AG08395 (cell line): ENCODE data around the gene IGFL1.
"Not testable (repeated sequence)": the region's sequence is repeated elsewhere in the genome, so short reads cannot be mapped to it uniquely, and the experiment has no call there.

Experiments
- DNase-seq: peaks from one replicate; pipeline ENCODE4 v3.0.0; 2012; ENCODE audit warnings: mixed read lengths, low spot score

IGFL1 gene

DNA sequence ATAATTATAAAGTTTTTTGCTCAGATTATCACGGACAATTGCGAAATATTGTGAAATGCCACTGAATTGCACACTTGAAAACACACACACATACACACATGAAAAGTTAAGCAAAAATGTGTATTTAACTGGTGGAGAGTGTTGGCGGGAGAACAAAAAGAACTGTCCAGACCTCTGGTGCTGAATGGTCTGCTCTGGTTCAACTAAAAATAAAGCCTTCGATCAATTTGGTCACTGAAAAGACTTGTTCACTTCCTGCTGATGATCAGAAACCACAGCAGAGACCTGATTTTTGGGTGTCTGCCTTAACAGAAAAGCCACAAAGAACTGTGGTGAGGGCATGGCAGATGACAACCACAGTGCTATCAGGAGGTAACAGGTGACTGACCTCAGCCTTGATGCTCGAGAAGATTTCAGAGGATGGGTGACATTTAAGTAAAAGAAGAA, 4.0 kb upstream of the IGFL1 start:
- DNase-seq: no peak

DNA sequence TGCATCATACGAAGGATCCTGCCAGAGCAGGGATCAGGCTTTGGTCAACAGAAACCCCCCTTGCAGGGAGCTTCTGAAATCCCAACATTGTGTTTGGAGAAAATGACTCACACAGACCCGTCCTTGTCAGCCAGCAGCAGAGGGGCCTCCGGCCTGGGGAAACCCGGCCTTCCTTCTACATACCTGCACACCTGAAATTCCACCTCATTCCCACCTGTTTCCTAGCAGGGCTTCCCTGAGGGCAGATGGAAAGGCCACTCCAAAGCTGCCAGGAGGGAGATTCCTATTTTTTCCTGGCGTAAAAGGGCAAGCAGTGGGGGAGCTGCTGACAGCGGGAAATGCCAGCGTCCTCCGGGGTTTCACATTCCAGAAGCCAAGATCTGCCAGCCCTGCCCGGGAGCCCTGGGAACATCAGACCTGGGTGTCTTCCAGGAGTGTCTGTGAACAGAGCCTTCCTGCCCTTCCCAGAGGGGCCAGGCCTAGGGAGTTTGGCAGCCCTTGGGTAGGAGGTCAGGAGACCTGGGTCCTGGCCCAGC, 3.0 kb upstream of the IGFL1 start:
- no peak for DNase-seq

DNA sequence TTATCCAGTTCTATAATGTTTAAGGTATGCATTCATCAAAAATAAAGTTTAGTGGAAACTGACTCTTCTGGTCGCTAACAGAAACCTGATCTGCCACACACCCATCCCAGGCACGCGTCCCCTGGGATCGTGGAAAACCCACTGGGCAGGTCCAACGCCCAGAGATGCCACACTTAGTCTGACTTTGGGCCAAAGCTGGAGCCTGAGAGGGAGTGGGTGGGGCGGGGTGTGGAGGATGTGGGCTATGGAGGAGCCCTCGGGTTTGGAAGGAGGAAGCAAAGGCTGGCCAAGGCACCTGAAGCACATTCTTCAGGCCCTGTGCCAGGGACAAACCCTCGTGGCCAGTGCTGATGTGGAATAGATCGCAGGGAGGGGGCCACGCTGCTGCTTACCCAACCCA, 2.5 kb downstream of the IGFL1 start:
- no peak for DNase-seq

DNA sequence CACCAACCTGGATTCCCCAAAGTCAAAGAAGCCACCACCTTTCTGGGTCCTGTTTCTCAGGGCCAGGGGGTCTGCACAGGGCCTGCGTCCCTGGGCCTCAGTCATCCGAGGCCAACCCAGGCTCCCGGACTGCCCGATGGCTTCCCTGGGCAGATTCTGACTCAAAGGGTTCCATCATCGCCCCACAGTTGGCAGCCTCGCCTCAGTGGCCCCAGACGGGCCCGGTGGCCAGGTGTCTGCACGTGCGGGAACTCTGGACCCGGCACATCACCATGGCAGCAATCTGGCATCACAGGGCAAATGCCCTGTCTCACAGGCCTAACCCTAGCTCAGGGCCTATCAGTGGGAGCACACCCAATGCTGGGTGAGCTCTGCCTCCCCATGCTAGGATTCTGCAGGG, 2.9 kb downstream of the IGFL1 start:
- no peak for DNase-seq

- DNase-seq: no peak
Observed at GRCh38 chr19:46232938-46233621, 3.5 kb downstream of the IGFL1 start.

DNA sequence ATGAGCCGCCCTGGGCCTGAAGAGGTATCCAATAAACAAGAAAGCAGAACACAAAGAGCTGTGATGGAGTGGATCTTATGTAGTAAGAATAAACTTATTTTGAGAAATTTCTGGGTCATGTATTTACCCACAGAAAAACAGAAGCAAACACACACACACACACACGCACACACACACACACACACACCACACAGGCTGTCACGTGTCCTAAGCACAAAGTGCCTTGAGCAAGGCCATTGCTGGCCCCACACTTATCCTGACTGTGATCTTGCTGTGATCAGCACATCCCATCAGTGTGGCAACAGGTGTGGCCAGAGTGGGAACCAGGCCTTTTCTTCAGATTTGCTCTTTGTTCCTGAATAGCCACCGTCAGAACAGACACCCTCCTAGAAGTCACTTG, 4.3 kb downstream of the IGFL1 start:
- DNase-seq: not testable (repeated sequence)

- DNase-seq: not testable (repeated sequence)
Observed at GRCh38 chr19:46238141-46238540, 8.6 kb downstream of the IGFL1 start.

DNA sequence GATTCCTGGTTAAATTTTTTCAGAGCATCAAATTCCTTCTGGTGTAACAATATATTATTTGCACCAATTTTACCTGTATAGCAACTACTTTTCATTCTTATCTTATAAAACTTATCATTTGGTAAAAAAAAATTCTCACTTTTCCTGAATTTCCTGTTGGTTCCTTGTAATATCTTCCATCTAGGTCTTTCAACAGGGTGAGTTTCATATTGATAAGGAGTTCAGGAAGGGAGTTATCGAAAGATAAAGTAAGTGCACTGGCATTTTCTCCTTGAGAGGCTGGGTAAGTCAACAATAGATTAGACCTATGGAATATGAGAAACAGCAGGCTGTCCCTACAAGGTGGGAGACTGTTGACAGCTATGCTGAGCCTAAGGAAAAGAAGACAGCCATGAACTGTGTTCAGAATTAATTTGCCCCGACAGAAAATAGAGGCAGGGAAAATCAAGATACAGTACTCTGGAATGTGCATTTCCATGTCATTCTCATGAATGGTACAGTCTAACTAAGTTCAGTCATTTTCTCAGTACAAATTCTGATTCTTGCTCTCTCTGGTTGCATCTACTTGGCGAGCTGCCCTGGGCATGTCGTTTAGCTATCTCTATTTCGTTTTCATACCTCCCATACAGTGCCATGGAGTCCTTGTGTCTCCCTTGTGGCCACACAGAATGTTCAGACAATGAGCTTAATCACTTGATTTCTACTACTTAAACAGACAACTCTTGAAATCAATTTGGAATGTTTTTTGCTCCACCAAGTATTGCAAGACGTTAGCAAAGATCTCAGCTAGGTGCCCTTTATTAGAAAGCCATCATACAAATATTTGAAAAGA, 9.9 kb downstream of the IGFL1 start:
- no peak for DNase-seq

DNA sequence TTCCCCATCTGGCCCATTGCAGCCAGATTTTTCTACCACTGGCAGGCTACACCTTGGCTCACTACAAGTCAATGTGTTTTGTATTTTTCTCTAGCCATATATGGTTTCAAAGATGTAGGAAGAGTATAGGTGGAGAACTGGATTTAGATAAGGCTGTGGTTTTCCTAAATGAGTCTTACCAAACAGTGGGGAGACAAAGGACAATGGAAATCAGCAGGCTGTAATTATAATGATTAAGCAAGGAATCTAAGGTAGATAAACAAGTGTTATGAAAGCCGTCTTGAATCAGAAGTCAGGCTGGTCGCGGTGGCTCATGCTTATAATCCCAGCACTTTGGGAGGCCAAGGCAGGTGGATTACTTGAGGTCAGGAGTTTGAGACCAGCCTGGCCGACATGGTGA, 11.2 kb downstream of the IGFL1 start:
- no peak for DNase-seq

DNA sequence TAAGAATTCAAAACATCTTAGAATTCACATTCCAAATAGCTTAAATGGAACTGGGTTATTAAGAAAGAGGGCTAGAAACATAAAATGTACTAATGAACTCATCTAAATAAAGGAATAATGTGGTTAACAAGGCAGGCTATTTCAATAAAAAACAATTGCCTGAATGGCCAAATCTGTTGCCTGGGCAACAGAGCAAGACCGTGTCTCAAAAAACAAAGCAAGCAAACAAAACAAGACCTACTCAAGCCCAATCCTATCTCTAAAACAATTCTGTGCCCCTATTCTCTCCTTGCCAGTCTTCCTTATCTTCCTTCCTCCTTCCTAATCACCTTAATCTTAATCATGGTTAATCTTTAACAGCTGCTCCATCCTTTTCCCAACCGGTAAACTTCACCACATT, 12.1 kb downstream of the IGFL1 start:
- DNase-seq: no peak

GRCh38 chr19:46243081-46243654, 13.6 kb downstream of the IGFL1 start:
- DNase-seq: not testable (repeated sequence)

DNA sequence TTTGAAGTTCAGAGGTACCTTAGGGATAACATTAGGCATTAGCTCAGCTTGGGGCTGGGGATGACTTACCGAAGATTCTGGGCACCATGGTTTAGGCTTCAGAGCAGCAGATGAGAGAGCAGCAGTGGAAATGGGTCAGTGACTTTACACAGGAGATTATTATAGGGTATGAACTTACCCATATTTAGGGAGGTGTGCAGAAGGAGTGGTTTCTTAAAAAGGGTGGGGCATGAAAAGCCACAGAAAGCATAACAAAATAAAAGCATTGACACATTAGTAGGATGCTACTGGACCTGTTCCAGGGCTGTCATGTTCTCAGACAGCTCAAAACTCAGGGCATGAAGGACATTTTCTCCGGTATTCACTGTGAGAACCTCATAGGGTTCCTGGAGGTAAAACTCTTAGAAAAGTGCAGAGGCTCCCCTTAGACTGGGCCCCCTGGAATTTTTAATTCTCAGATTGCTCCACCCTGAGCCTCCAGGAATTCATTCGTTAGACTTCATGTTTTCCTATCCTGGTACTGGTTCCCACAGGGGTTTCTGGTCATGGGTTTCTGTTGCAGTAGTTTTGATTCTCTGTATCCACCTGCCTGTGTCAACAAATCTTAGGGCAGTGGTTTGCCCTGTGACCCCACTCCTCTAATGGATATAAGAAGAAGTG, 20.7 kb downstream of the IGFL1 start:
- no peak for DNase-seq

- no peak for DNase-seq
Observed at GRCh38 chr19:46251416-46251815, 21.9 kb downstream of the IGFL1 start.

- DNase-seq: no peak
Observed at GRCh38 chr19:46254776-46255175, 25.2 kb downstream of the IGFL1 start.

DNA sequence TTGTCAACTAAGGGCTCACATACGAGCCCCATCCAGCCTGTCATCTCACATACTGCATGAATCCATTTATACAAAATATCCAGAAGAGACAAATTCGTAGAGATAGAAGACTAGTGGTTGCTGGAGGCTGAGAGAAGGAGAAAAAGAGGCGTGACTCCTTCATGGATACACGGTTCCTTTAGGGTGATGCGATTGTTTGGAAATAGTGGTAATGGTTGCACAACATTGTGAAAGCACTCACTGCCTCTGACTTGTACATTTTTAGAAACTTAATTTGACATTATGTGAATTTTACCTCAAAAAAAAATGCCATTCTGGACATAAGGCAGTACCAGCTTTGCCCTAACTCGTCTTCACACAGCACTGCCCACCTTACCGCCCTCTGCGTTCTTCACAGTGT, 27.3 kb downstream of the IGFL1 start:
- DNase-seq: no peak

GRCh38 chr19:46261501-46261900, 32.0 kb downstream of the IGFL1 start:
- not testable (repeated sequence) for DNase-seq

DNA sequence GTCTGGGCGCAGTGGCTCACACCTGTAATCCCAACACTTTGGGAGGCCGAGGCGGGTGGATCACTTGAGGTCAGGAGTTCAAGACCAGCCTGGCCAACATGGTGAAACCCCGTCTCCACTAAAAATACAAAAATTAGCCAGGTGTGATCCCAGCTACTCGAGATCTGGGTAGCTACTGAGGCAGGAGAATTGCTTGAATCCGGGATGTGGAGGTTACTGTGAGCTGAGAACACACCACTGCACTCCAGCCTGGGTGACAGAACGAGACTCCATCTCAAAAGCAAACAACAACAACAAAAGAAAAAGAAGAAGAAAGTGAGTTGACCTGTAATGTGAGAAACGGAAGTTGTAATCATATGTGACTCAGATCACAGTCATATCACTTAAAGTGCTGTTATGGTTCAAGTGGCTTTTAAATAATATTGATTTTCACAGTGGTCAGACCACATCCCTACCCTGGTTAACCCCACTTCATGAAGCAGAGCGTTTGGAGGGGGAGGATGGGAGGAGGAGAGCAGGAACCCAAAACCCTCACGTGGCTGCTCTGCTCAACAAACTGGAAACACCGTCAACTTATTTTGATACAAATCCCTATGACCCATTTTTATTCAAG, 33.2 kb downstream of the IGFL1 start:
- DNase-seq: peak; percentile 26

DNA sequence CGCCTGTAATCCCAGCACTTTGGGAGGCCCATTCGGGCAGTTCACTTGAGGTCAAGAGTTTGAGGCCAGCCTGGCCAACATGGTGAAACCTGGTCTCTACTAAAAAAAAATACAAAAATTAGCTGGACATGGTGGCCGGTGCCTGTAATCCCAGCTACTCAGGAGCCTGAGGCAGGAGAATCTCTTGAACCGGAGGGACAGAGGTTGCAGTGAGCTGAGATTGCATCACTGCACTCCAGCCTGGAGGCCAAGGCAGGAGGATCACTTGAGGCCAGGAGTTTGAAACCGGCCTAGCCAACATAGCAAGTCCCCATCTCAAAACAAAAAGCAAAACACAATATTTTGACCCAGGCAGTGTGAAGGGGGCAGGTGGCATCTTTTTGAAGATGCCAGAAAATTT, 35.3 kb downstream of the IGFL1 start:
- DNase-seq: not testable (repeated sequence)

DNA sequence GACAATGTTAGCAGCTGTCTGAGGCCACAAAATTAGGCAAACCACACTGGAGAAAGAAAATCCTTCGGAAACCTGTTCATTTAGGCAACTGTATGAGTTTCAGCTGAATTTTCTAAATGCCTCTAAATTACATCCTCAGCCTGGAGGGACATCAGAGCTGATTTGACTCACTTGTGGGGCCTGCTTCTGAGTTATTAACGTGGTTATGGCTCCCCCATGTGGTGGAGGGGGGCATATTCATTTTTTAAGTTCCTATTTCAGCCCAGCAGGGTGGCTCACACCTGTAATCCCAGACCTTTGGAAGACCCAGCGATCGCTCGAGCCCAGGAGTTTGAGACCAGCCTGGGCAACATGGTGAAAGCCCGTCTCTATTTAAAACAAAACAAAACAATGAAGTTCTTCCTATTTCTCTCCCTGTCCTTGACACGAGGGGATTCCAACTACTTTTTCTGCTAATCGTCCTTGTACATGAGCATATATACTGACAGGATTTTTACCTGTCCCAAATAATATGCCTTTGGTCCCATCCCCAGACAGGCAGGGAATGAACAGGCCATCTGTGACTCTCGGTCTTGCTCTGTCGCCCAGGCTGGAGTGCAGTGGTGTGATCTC, 35.8 kb downstream of the IGFL1 start:
- DNase-seq: peak; percentile 87

DNA sequence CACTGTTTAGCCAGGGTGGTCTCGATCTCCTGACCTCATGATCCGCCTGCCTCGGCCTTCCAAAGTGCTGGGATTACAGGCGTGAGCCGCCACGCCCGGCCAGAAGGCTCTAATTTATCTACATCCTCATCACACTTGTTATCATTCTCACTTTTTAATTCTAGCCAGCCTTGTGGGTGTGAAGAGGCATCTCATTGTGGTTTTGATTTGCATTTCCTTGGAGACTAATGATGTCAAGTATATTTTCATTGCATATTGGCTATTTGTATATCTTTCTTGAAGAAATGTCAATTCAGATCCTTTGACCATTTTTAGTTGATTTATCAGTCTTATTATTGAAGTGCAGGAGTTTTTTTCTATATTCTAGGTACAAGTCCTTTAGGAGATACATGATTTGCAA, 39.6 kb downstream of the IGFL1 start:
- no peak for DNase-seq

DNA sequence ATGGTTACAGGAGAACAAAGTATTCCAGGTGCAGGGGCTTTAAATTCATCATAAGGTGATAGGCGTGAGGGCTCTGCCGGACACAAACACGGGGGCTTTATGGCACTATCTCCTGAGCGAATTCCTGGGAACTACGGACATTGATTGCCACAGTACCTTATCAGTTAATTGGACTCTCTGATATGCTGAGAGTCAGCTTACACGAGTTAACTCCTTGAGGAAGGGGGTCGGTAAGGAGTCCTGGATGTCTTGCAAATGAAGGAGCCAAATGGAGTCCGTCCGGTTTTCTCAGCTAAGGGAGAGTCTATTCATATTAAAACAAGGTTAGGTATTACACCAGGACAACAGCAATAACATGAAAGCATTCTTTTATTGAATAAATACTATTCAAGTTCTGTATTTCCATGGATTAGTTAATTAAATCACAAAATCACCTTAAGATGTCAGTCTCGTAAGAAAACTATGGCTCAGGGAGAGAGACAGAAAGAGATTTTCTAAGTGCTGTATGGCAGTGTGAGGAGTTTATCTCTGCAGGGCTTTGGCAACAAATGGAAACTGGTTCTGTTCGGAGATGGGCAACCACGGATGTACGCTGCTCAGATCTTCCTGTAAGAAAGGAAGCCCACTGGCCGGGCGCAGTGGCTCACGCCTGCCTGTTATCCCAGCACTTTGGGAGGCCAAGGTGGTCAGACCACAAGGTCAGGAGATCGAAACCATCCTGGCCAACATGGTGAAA, 41.1 kb downstream of the IGFL1 start:
- no peak for DNase-seq
